ENCODE data around the gene ALMS1.
A peak's percentile ranks its signal among the peaks of the same experiment; 100 is the strongest.
"Not testable (repeated sequence)": the region's sequence is repeated elsewhere in the genome, so short reads cannot be mapped to it uniquely, and the experiment has no call there.

Gene ALMS1

DNA sequence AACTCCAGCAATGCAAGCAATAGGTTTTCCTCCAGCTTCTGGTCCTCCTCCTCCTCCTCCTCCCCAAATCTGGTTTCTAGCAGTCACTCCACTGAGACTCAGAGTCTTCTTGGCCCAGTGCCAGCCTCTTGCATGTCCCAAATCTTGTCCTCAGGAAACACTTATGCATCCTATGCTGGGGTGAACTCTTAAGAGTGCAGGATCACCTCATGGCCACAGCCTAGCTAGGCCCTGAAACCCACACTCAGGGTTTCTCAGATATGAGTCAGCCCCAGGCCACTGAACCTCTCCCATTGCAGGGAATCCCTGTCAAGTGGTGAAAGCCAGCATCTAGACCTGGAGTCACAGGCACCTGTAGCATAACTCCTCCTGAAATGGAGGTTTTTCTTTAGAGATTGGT lies 238.4 kb downstream of the ALMS1 start:
- not testable (repeated sequence) for DNase-seq

DNA sequence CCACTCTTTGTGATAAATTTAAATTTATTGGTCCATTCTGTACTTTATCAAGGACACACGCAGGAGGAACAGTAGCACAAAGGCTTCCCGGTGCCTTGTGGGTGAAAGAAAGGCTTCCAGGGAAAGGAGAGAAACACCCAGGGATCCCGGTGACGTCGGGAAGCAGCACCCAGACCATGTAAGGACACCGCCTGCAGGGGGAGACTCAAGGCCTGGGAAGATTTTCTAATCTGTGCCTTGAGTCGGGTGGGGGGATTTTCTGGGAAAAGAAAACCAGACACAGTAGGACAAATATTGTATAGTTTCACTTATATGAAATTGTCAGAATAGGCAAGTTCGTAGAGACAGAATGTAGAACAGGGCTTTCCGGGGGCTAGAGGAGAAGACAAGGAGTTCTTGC lies 239.0 kb downstream of the ALMS1 start:
- DNase-seq: not testable (repeated sequence)

DNA sequence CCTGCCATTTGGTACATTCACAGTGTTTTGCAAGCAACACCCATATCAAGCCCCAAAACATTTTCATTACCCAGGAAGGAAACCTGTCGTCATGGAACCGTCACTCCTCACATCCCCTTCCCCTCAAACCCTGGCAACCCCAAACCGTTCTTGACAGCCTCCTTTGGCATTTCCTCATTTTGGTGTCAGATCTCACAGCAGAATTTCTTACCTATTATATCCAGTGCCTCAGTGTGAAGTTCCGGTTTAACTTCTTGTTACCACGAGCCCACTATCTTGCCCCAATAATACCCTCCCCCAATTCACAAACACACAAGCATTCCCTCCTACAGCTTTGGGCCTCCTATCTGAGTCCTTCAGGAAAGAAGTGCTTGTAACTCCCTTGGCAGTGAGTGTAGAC lies 240.6 kb downstream of the ALMS1 start:
- not testable (repeated sequence) for DNase-seq

DNA sequence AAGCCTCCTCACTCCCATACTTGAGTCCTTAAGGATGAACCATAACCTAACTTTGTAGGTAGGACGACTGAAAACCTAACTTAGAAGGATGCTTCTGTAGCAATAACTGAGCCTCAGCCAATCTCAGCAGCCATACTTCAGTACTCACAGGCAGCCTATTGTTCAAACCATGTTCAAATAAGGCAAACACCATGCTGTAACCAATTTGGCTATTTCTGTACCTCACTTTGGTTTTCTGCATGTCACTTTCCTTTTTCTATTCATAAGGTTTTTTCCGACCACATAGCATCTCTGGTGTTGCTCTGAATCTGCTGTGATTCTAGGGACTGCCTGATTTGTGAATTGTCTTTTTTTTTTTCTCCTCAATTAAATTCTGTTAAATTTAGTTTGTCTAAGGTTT lies 242.9 kb downstream of the ALMS1 start:
- DNase-seq: not testable (repeated sequence)

DNA sequence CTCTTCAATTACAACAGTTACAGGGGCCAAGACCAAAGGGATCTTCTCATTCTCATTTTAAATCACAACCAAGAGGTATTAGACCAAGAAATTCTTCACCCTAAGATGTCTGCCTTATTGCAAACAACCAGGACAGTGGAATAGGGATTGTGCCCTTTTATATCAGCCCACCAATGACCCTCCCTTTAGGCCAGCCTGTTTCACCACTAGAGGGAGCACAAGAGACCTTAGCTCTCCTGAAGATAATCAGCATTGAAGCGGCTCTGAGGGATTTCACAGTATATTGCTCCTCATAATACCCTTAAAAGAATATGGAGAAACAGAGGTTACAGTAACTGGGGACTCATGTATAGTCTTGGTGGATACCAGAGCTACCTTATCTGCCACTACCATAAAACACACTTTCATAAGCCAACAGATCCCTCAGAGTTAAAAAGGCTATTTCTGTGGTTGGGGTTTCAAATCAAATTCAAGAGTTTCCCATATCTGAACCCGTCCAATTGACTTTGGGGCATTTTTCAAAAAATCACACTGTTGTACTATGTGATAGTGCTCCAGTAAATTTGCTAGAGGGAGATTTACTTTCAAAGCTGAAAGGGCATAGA lies 245.1 kb downstream of the ALMS1 start:
- DNase-seq: peak in 1 of 2 experiments; percentile 34

DNA sequence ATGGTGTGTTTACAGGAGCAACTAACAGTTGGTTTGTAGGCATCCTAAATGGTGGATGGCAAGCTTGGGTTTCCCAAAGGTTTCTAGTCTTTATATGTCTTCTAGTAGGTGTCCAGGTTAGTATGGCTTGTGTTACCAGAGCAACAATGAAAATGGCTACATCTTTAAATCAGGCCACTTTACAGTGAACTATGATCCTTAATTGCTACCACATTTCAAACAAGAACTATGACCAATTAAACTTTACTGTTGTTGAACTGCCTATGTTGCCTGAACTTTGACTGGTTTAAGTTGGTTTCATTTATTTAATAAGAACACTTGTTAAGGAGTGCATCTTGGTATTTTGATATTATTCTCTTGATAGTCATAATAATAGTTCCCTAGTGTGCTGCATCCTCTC lies 251.3 kb downstream of the ALMS1 start:
- not testable (repeated sequence) for DNase-seq

DNA sequence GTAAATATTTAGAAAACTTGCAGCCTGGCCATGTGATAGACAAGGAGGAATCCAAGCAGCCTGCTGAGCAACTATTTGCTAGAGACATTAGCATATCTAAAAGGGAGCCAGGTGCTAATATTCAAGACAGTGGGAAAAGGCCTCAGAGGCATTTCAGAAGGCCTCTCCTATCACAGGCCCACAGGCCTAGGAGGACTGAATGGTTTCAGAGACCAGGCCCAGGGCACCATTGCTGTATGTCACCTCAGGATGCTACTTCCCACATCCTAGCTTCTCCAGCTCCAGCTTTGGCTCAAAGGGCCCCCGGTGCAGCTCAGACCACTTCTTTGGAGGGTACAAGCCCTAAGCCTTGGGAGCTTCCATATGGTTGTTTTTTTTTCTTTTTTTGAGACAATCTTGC lies 252.8 kb downstream of the ALMS1 start:
- DNase-seq: no peak

DNA sequence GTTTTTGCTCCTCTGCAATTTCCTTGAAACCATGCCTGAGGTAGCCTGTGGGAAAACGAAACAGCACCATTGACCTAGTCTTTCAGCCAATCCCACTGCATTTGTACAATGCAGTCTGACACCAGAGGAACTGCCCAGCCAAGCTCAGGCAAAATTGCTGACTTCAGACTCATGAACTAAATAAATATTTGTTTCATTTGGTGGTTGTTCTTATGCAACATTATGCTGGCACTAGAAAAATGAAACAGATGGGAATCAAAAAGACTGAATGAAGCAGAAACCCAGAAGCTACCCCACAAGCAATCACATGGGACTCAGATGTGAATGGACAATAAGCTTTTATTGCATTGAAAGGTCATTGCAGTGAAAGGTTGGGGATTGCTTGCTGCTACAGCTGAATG lies 254.9 kb downstream of the ALMS1 start:
- DNase-seq: no peak

DNA sequence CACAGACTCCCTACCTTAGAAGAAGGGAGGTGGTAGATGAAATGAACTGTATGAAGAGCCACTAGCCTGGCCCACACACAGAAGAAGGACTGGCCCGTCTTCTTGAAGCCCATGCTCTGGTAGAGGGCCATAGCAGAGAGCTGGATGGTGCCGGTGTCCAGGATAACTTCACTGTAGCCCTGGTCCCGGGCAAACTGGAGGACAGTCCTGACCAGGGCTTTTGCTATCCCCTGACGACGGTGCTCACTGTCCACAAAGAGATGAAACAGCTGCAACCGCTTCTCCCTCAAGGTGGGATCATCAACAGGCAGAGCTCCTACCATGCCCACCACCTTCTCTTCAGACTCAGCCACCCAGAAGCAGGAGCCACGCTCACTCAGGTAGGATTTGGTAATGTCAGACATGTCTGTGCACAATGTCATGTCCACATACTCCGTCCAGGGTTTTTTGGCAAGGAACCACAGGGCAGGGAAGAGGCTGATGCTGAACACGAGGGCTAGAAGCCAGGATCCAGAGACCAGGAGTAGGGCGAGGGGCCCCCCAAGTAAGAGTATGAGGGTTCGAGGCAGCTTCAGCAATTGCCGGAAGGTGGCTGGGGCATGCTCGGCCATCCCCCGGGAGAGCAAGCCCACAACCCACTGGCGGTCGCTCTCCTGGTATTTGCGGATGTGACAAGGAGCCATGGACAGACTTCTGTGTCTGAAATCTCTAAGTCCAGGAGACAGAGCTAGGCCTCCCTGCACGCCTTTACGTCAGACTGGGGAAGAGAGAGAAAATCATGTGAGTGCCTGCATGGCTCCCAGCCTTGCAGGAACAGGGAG lies 255.5 kb downstream of the ALMS1 start:
- no peak for DNase-seq

DNA sequence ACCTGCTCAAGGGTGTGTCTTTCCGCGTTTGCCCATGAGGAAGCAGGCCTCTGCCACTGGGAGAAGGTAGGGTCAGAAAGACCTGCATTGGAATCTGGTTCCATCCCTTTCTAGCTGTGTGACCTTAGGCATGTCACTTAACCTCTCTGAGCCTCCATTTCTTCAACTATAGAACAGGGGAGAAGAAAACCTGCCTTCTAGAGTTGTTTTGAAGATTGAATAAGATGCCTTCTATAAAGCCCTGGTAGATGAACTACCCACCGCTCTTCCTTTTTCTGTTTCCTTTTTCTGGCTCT lies 256.1 kb downstream of the ALMS1 start:
- no peak for DNase-seq

DNA sequence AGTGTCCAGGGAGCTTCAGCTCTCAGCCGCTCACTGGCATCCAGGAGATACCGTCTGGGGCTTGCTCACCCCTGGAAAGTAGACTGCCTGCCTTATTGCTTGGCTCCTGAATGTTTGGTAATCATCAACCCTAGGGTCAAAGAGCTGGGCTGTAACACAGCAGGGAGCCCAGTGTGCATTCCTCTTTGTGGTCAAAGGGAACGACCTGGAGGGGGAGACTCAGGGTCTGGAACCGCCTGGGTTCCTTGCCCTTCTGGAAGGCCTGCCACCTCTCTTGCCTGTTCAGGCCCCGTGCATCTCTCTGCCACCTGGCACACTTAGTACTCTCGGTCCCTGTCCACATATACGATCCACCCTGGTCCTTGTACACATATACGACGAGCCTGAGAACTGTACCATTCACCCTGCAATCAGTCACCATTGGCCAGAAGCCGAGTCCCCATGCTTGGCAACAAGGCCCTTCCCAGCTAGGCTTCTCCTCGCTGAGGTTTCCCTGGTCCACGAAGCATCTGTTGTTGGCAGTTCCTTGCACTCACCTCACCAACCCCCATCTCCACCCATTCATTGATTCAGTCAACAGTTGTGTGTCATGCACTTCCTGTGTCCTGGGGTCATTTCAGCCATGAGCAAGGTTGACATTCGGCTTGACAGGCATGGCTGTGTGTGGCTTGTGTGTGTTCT lies 256.8 kb downstream of the ALMS1 start, which contains the start of gene NAT8:
TSS of gene NAT8 (minus strand) at position 85 of the 681 bp plus-strand sequence. CDS start 794 bp downstream, outside the sequence.
- no peak for DNase-seq

DNA sequence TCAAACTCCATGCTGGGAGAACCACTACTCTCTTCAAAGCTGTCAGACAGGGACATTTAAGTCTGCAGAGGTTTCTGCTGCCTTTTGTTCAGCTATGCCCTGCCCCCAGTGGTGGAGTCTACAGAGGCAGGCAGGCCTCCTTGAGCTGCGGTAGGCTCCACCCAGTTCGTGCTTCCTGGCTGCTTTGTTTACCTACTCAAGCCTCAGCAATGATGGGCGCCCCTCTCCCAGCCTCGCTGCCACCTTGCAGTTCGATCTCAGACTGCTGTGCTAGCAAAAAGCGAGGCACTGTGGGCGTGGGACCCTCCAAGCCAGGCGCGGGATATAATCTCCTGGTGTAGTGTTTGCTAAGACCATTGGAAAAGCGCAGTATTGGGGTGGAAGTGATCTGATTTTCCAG lies 262.1 kb downstream of the ALMS1 start:
- not testable (repeated sequence) for DNase-seq

DNA sequence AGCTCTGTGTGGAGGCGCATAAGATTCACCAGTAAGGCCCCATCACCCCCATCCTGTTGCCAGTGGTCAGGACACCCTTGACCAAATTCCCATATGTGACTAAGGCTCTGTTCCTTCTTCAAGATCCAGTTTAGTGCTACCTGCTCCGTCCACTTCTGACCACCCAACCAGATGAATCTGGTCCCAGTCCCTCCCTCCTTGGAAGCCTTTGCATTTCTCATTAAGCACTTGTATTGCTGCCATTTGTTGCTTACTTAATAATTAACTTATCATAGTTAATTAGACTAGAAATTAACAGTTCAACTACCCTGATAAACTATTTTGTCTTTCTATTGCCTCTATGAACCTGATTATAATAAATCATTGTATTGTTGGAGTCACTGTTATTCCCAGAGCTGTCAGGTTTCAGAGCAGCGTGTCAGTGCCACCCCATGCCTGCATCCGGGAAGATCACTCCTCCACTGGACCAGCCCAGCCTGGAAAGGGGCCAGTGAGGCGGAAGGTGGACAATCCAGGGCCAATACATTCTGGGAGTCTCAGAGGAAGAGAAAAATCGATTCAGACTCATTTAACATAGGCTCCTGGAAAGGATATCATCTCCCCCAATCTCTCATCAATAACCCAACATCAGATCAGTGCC lies 266.1 kb downstream of the ALMS1 start:
- DNase-seq: no peak

DNA sequence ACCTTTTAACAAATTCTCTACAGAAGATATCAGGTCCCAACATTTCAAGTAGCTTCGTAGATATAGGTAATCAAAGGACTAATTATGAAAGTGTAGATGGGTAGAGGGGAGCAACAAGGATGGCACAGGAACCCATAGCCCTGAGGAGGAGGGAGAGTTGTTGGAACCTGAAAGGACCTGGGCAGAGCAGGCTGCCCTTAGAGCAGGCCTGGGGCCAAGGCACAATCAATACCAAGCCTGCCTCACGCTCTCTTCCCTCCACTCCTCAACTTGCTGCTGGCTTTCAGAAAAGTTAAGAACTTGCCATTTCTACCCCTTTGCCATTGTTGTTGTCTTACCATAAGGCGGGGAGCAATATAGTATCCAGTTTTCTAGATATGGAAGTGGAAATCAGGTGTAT lies 266.7 kb downstream of the ALMS1 start:
- DNase-seq: no peak

DNA sequence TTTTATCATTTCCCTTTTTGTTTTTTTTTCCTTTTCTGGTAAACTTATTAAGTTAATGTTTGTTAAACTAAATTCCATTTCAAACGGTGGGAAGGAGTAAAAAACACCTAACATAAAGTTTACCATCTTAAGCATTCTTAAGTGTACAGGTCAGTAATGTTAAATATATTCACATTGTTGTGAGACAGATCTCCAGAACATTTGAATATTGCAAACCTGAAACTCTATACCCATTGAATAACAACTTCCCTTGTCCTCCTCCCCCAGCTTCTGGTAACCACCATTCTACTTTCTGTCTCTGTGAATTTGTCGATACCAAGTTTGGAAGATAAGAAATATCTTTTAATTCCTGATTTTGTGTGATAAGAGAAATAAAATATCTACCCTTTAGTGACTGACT lies 268.5 kb downstream of the ALMS1 start:
- DNase-seq: no peak

Data from NCI-H526 (cell line).